Colon (tissue), 2 donors: Measurements from ENCODE around the gene GNLY.
"Not testable (repeated sequence)": the region's sequence is repeated elsewhere in the genome, so short reads cannot be mapped to it uniquely, and the experiment has no call there.

Experiments used
- FAIRE-seq: peaks from 2 replicates; lab custom pipeline; 2012; peaks lifted over from hg19 to GRCh38; lab: Jason Lieb, UNC
- donor health status: control.
- donor health status: control.

Gene GNLY

DNA sequence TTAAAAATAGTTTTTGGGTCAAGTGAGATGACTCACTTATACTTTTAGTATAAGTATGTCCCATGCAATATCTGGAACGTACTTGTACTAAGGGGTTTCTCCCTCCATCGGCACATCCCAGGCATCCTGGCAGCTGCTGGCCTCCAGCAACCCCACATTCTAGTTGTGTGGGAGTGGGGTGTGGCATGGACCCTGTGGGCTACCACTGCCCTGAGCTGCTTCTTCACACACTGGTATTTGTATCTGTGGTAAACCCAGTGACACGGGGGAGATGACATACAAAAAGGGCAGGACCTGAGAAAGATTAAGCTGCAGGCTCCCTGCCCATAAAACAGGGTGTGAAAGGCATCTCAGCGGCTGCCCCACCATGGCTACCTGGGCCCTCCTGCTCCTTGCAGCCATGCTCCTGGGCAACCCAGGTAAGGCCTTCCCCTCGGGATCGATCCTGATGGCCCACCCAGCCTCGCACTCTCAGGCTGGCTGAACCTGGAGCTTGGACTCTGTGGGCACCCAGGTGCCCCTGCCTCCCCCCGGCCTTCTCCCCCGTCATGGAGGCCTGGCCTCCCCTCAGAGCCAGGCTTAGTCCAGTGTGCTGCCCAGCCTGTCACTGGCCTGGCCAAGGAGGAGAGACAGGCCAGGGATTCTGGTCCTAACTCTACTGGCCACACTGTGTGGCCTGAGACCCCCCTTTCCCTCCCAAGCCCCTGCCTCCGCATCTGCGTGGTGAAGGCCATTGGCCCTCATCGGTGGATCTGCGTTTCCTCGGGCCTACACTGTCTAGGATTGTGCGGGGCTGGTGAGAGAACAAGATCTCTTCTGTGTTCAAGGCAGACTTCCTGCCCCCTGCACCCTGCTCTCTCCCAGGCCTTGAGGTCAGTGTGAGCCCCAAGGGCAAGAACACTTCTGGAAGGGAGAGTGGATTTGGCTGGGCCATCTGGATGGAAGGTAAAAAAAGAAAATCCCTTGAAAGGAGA, at the start of gene GNLY:
Gene GNLY, plus strand, starts transcription at position 307 of the 974 bp plus-strand sequence. Its CDS starts 61 bp downstream, at position 368.
- FAIRE-seq, result no peak

DNA sequence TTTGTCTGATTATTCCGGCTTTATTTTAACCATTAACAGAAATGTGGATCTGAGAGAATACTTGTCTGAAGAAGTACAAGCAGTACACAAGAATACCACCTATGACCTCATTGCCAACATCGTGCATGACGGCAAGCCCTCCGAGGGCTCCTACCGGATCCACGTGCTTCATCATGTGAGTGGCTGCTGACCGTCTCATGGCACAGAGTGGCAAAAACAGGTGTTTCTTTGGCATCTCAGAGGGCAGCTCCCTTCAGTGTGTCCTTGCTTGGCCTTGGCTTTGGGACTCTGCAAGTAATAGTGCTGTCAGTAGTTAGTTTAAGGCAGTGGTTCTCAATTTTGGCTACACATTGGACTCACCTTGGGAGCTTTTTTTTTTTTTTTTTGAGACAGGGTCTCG, 49.2 kb upstream of the GNLY start:
- no peak for FAIRE-seq

DNA sequence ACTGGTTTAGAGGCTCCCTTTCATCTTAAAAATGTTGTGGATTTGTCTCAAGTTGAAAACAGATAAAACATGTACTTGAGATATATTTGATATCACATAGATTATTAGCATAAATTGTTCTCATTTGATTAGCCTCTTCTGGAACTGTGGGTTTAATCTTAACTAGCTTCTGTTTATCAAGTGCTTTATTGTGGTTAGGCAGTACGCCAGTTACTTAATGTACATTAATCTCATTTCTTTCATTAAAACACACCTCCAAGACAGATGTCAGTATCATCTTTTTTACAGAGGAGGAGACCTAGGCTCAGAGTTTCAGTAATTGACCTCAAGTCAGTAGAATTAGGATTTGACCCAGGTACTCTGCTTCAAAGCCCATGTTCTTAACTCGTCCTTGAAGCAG, 48.0 kb upstream of the GNLY start:
- FAIRE-seq, result no peak

DNA sequence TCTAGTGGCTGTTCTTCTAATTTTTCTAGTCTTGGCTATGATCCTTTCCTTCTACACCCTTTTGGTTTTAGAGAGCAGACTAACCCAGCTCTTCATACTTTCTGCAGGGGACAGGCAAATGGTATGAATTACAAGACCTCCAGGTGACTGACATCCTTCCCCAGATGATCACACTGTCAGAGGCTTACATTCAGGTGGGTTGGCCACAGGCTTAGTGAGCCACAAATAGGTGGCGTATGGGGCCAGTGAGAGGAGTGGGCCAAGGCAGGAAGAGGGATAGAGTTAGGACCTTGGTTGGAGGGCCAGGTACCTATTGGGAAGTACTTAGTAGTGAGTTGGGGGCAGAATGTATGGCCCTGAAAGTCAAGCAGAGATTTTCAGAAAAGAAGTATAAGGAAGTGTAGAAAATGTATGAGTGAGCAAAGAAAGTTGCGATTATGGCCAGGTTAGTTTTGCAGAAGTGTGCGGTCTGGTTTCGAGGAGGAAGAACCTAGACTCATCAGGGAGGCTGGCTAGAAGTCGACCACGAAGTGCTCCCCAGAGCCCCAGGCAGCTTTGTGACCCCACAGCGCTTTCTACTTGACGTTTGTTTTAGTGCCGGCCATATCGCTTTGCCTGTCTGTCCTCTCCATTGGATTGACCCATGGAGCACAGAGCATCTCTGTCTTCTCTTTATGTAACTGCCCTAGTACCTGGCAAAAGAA, 46.2 kb upstream of the GNLY start:
- FAIRE-seq, result no peak

GRCh38 chr2:85648619-85649018, 45.5 kb upstream of the GNLY start:
- no peak for FAIRE-seq

DNA sequence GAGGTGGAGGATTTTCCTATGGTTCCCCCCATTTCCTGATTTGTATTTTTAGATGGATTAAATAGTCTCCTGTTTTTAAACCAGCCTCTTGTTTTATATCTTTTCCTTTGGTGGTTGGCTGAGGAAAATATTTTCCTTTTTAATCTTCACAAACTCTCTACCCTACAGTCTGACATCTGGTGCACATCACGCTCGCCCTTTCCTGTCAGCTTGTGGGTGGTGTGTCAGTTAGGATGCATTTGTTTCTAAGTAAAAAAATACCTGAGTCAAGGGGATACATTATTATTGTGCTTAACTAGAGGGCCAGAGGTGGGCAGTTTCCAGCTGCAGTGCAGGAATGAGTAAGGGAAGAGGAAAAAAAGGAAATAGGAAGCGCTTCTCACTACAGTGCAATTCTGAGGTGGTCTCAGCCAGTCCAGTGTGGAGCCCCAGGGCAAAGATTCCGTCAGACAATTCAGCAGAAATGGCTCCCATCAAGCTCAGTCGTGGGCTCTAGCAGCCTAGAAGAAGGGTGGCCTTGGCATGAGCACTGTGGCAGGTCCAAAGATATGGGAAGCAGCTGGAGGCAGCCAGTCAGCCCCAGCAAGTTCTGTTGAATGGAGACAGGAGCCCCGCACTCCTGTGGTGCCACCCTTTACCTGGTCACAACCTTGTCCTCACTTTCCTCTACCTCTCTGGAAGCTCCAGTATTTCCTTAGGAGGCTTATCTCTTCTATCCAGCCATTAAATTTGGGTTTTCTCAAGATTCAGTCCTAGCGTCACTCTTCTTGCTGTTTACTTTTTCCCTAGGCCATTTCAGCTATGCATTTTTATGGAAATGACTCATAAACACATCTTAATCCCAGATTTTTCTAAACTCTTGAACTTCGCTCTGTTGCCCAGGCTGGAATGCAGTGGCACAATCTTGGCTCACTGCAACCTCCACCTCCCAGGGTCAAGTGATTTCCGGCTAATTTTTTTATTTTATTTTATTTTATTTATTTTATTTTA, 44.7 kb upstream of the GNLY start:
- FAIRE-seq, result no peak

DNA sequence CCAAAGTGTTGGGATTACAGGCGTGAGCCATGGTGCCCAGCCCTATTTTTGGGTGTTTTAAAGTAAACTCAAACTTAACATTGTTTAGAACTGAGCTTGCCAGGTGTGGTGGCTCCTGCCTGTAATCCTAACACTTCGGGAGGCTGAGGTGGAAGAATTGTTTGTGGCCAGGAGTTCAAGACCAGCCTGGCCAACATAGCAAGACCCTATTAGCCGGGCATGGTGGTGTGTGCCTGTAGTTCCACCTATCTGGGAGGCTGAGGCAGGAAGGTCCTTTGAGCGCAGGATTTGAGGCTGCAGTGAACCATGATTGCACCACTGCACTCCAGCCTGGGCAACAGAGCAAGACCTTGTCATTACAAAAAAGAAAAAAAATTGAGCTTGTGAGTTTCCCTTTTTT, 43.7 kb upstream of the GNLY start:
- FAIRE-seq, result no peak

DNA sequence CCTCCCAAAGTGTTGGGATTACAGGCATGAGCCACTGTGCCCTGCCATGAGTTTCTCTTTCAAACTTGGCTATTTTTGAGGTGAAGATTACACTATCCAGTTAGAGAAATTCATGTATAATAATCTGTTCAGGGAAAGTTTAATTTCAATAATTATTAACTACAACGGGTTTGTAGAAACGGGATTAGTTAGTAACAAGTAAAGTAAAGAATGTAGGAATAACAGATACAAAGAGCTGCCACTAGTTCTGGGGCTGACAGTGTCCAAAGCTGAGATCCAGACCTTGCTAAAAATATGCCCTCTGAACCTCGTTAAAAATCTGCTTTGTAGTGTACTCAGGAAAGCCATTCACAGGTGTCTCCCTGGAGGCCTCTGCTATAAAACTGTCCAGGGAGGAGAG, 43.1 kb upstream of the GNLY start:
- no peak for FAIRE-seq

- FAIRE-seq, result no peak
These were observed 42.1 kb upstream of the GNLY start for GRCh38 chr2:85652056-85652455.

- FAIRE-seq, result no peak
These were observed 40.2 kb upstream of the GNLY start for GRCh38 chr2:85653996-85654395.

- no peak for FAIRE-seq
These were observed 38.2 kb upstream of the GNLY start for GRCh38 chr2:85655961-85656417.

DNA sequence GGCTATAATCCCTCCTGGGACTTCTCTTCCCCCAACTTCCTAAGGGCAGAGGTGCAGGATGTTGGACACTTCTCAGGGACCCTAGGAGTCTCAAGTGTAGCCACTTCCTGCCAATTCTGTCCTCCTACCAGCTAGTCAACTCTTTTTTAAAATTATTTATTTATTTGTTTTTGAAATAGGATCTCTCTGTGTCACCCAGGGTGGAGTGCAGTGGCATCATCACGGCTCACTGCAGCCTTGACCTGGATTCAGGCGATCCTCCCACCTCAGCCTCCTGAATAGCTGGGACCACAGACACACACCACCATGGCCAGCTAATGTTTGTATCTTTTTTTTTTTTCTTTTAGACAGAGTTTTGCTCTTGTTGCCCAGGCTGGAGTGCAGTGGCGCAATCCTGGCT, 37.7 kb upstream of the GNLY start:
- no peak for FAIRE-seq

DNA sequence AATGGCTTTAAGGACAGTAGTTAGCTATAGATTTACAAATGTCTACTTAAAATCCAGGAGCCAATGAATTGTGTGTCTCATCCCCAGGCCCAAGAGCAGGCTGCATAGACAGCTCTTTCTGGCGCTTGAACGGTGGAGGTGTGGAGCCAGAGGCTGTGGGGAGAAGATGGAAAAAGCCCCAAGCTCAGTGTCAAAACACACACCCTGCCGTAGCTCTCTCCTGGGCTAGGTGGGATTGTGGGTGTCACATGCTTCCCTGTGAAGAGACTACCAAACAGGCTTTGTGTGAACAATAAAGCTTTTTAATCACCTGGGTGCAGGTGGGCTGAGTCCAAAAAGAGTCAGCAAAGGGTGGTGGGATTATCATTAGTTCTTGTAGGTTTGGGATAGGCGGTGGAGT, 36.8 kb upstream of the GNLY start:
- FAIRE-seq, result not testable (repeated sequence)

- no peak for FAIRE-seq
These were observed 34.7 kb upstream of the GNLY start for GRCh38 chr2:85659324-85659981.

DNA sequence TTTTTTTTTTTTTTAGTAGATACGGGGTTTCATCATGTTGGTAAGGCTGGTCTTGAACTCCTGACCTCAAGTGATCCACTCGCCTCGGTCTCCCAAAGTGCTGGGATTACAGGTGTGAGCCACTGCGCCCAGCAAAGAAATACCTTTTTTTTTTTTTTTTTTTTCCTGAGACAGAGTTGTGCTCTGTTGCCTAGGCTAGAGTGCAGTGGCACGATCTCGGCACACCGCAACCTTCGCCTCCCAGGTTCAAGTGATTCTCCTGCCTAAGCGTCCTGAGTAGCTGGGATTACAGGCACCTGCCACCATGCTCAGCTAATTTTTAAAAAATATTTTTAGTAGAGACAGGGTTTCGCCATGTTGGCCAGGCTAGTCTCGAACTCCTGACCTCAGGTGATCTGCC, 33.9 kb upstream of the GNLY start:
- FAIRE-seq, result not testable (repeated sequence)

GRCh38 chr2:85660725-85661124, 33.4 kb upstream of the GNLY start:
- no peak for FAIRE-seq

GRCh38 chr2:85661139-85661858, 32.9 kb upstream of the GNLY start:
- no peak for FAIRE-seq

GRCh38 chr2:85662899-85663593, 31.1 kb upstream of the GNLY start:
- no peak for FAIRE-seq

DNA sequence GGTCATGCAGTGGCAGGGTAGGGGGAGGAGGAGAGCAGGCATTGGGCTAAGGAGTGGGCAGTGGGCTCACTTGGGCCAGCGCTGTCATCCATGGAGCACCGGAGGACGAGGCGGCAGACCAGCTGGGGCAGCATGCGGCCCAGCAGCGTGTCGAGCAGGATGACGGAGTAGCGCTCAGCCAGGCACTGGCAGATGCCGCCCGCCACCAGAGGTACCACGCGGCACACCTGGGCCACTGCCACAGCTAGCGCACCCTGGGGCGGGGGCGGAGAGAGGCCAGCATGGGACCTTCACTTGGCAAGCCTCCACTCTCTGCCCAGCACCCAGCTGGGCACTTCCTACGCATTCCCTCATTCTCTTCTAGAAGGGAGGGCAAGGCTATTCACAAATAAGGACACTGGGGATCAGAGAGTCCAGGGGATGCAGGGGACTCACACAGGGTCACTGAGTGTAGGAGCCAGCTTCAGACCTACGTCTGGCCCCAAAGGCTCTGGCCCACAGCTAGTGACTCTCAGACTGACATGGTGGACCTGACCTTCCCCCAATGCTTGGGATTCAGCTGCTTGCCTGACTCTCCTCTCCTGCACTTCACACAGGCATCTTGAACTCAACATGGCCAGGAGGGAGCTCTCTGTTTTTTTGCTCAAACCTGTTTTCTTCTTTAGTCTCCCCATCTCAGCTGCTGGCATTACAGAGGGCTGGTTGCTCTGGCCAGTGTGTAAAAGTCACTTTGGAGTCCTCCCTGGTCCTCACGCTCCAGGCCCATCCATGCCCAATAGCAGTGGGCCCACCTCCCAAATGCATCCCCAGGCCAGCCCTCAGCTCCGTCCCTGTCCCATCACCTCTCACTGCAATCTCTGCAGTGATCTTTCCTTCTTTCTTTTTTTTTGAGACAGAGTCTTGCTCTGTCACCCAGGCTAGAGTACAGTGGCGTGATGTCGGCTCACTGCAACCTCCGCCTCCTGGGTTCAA, 30.3 kb upstream of the GNLY start:
- no peak for FAIRE-seq
